HuH-7 (cell line): ENCODE results near the gene AAGAB.
"Not testable (repeated sequence)": the region's sequence is repeated elsewhere in the genome, so short reads cannot be mapped to it uniquely, and the experiment has no call there.

Experiments used
- DNase-seq: peaks from one replicate; pipeline ENCODE4 v3.0.0; 2011; ENCODE audit warnings: low spot score

Gene AAGAB

GRCh38 chr15:67254238-67255175, at the start of gene AAGAB, which contains the start of gene IQCH:
AAGAB (minus strand) TSS chr15:67254661; CDS start chr15:67254631, 30 bp downstream.
IQCH (plus strand) TSS chr15:67254786; CDS start chr15:67254897, 111 bp downstream.
- peak; percentile 92 for DNase-seq

GRCh38 chr15:67303490-67304363, 49.3 kb upstream of the AAGAB start:
- peak; percentile 20 for DNase-seq

- no peak for DNase-seq
These were observed 46.0 kb upstream of the AAGAB start for GRCh38 chr15:67300266-67301025.

GRCh38 chr15:67296684-67297083, 42.2 kb upstream of the AAGAB start:
- no peak for DNase-seq

GRCh38 chr15:67296188-67296587, 41.7 kb upstream of the AAGAB start:
- DNase-seq, result peak; percentile 20

GRCh38 chr15:67290319-67290718, 35.9 kb upstream of the AAGAB start:
- DNase-seq, result no peak

GRCh38 chr15:67286400-67286799, 31.9 kb upstream of the AAGAB start:
- not testable (repeated sequence) for DNase-seq

GRCh38 chr15:67285625-67286024, 31.2 kb upstream of the AAGAB start:
- DNase-seq, result not testable (repeated sequence)

GRCh38 chr15:67281714-67282113, 27.3 kb upstream of the AAGAB start:
- DNase-seq, result no peak

GRCh38 chr15:67280217-67280616, 25.8 kb upstream of the AAGAB start:
- no peak for DNase-seq

- no peak for DNase-seq
These were observed 22.2 kb upstream of the AAGAB start for GRCh38 chr15:67276666-67277065.

GRCh38 chr15:67274236-67274635, 19.8 kb upstream of the AAGAB start:
- no peak for DNase-seq

- DNase-seq, result no peak
These were observed 13.8 kb upstream of the AAGAB start for GRCh38 chr15:67267951-67268941.

GRCh38 chr15:67267440-67267839, 13.0 kb upstream of the AAGAB start:
- DNase-seq, result no peak

- no peak for DNase-seq
These were observed 12.4 kb upstream of the AAGAB start for GRCh38 chr15:67266870-67267269.

- no peak for DNase-seq
These were observed 5.3 kb upstream of the AAGAB start for GRCh38 chr15:67259806-67260205.

GRCh38 chr15:67259379-67259778, 4.9 kb upstream of the AAGAB start:
- no peak for DNase-seq

GRCh38 chr15:67258412-67258811, 4.0 kb upstream of the AAGAB start:
- not testable (repeated sequence) for DNase-seq

GRCh38 chr15:67256051-67256450, 1.6 kb upstream of the AAGAB start:
- DNase-seq, result no peak

GRCh38 chr15:67253549-67254237, 768 bp downstream of the AAGAB start:
- no peak for DNase-seq
